GM23248 (cell line): ENCODE data around the gene AGAP1. TPM values are rescaled to one million over a fixed set of nuclear protein-coding genes. Genes with fewer than 3 reads are reported as not detected.
A peak's percentile ranks its signal among the peaks of the same experiment; 100 is the strongest.

Source experiments
- DNase-seq: peaks from one replicate; pipeline ENCODE4 v3.0.0-alpha.2; 2015
- H2AFZ ChIP-seq: fragments of 200-600 bp; sonication (generic); 2 replicates; pipeline ENCODE4 v1.6.1; 2016; ENCODE audit warnings: antibody characterized with exemption
- H3F3A ChIP-seq: fragments of 200-600 bp; sonication (generic); 2 replicates; pipeline ENCODE4 v1.6.1; 2016; ENCODE audit warnings: mild to moderate bottlenecking, antibody characterized with exemption, mixed run types; ENCODE audit not compliant: insufficient read depth
- H3K27ac ChIP-seq: fragments of 200-600 bp; sonication (generic); 2 replicates; pipeline ENCODE4 v1.5.1; 2016; ENCODE audit warnings: mild to moderate bottlenecking
- H3K27me3 ChIP-seq: fragments of 200-600 bp; sonication (generic); replicated peaks from 2 replicates; pipeline ENCODE4 v1.6.1; 2016; ENCODE audit warnings: mild to moderate bottlenecking; ENCODE audit not compliant: insufficient read depth
- H3K36me3 ChIP-seq: fragments of 200-600 bp; sonication (generic); 2 replicates; pipeline ENCODE4 v1.6.1; 2016; ENCODE audit warnings: low read depth, mild to moderate bottlenecking
- H3K4me1 ChIP-seq: fragments of 200-600 bp; sonication (generic); 2 replicates; pipeline ENCODE4 v1.6.1; 2016; ENCODE audit warnings: mild to moderate bottlenecking; ENCODE audit not compliant: insufficient read depth
- H3K4me2 ChIP-seq: fragments of 200-600 bp; sonication (generic); one replicate; pipeline ENCODE4 v1.6.1; 2016; ENCODE audit warnings: mild to moderate bottlenecking; ENCODE audit not compliant: unreplicated experiment
- H3K4me3 ChIP-seq: fragments of 200-600 bp; sonication (generic); 2 replicates; pipeline ENCODE4 v1.5.1; 2016; ENCODE audit warnings: mild to moderate bottlenecking
- H3K79me2 ChIP-seq: fragments of 200-600 bp; sonication (generic); 2 replicates; pipeline ENCODE4 v1.6.1; 2016; ENCODE audit warnings: mild to moderate bottlenecking; ENCODE audit not compliant: insufficient read depth
- H3K9ac ChIP-seq: fragments of 200-600 bp; sonication (generic); 2 replicates; pipeline ENCODE4 v1.6.1; 2016; ENCODE audit warnings: mild to moderate bottlenecking
- H3K9me2 ChIP-seq: fragments of 200-600 bp; sonication (generic); 2 replicates; pipeline ENCODE4 v1.6.1; 2016; ENCODE audit warnings: mixed run types, mild to moderate bottlenecking, moderate library complexity; ENCODE audit not compliant: insufficient read depth
- H3K9me3 ChIP-seq: fragments of 200-600 bp; sonication (generic); one replicate; pipeline ENCODE4 v1.6.1; 2017; ENCODE audit warnings: low read depth
- H4K20me1 ChIP-seq: fragments of 200-600 bp; sonication (generic); 2 replicates; pipeline ENCODE4 v1.6.0; 2016; ENCODE audit not compliant: insufficient read depth
- EZH2 ChIP-seq: fragments of 200-600 bp; sonication (generic); IDR thresholded peaks from 2 replicates; pipeline ENCODE4 v1.6.1; 2018; ENCODE audit warnings: antibody characterized with exemption, mild to moderate bottlenecking; ENCODE audit not compliant: insufficient read depth, poor library complexity, severe bottlenecking
- EZH2phosphoT487 ChIP-seq: fragments of 200-600 bp; sonication (generic); IDR thresholded peaks from 2 replicates; pipeline ENCODE4 v1.6.1; 2018; ENCODE audit warnings: antibody characterized with exemption, moderate library complexity, mild to moderate bottlenecking, low read depth; ENCODE audit not compliant: insufficient read depth
- WGBS, 2 experiments: methylation state at CpG; one replicate each; pipeline ENCODE4 v1.1.6; 2015 to 2017; ENCODE audit warnings: low lambda C conversion rate in 2 of 2, low coverage in 1 of 2; ENCODE audit errors: missing lambda C conversion rate in 2 of 2; 5-methylcytosine and 5-hydroxymethylcytosine counted together
- in situ Hi-C: fragments of 300-500 bp; cut with MboI; formaldehyde crosslinking; loops from 2 replicates; pipeline ENCODE4 v1.15.0; 2020
- polyA plus RNA-seq: library from polyadenylated mRNA; unstranded; fragments of >200 nt; fragmentation: Nextera tagmentation; extraction: Ambion mirVana; gene quantifications from 2 replicates; pipeline ENCODE4 v1.2.1, GENCODE V29; 2016
- small RNA-seq: library from RNA; depleted of rRNA; stranded (forward); fragments of <200 nt; gene quantifications from one replicate; pipeline ENCODE3, GENCODE V24; 2014; ENCODE audit warnings: low read depth, low replicate concordance
- total RNA-seq: library from RNA; depleted of rRNA; stranded (reverse); fragments of >200 nt; shearing (Covaris generic); gene quantifications from 2 replicates; pipeline ENCODE4 v1.2.3, GENCODE V29; 2014

AGAP1 gene
- total and polyA plus RNA-seq, 2 experiments from 2014 or later: 2.2 to 9.9 TPM

- Histone ChIP-seq H3K4me3 (peak overlapping the region; percentile 61), H3K9ac (peak overlapping the region; percentile 32; the same call in 1 of the 2 replicates), H3K9me2 (no peaks in the 10 kb centered on the region), H3K36me3 (no peaks in the 10 kb centered on the region), H3F3A (peaks cover 20% of the 10 kb centered on the region), H3K79me2 (no peaks in the 10 kb centered on the region), H3K4me1 (peaks cover 22% of the 10 kb centered on the region), H4K20me1 (no peaks in the 10 kb centered on the region), H3K27me3 (peaks cover 17% of the 10 kb centered on the region; the same call in 1 of the 2 replicates), H3K27ac (0 out of 2 replicates have a peak overlapping the region, but pooled peaks have one; percentile 0), H3K9me3 (no peaks in the 10 kb centered on the region), H3K4me2 (peak overlapping the region; percentile 63), H2AFZ (peak overlapping the region; percentile 63; the same call in 1 of the 2 replicates)
- DNase-seq: peak; percentile 62
- TF ChIP-seq EZH2phosphoT487 (no peak), EZH2 (no peak)
- in situ Hi-C loops: loop anchor here (10.0 to 25.0 kb wide), 2 partner anchors 405 to 1043 kb away; no protein-coding TSS in a partner anchor
- WGBS, 2 experiments: 13 to 18% methylated on average over 12 of the region's 12 CpGs
Measured at GRCh38 chr2:236180076-236180816, 686.4 kb downstream of the AGAP1 start.

- DNase-seq: peak; percentile 65
- H3K4me2 ChIP-seq: peak overlapping the region; percentile 63
- no peaks in the 10 kb centered on the region for H3K36me3 ChIP-seq
- peaks cover 17% of the 10 kb centered on the region; the same call in 1 of the 2 replicates for H3K27me3 ChIP-seq
- no peak overlapping the region for H2AFZ ChIP-seq
- H3K4me3 ChIP-seq: no peak overlapping the region
- peaks cover 13% of the 10 kb centered on the region for H3F3A ChIP-seq
- no peak overlapping the region for H3K9ac ChIP-seq
- TF ChIP-seq EZH2phosphoT487 (no peak), EZH2 (no peak)
- no peaks in the 10 kb centered on the region for H4K20me1 ChIP-seq
- H3K9me3 ChIP-seq: no peaks in the 10 kb centered on the region
- in situ Hi-C loops: loop anchor here (10.0 to 25.0 kb wide), 2 partner anchors 406 to 1044 kb away; no protein-coding TSS in a partner anchor
- H3K27ac ChIP-seq: no peak overlapping the region
- WGBS, 2 experiments: 25 to 28% methylated on average over 9 of the region's 9 CpGs
- no peaks in the 10 kb centered on the region for H3K9me2 ChIP-seq
- H3K4me1 ChIP-seq: peaks cover 21% of the 10 kb centered on the region; the same call in 1 of the 2 replicates
- no peaks in the 10 kb centered on the region for H3K79me2 ChIP-seq
Measured at GRCh38 chr2:236180831-236181453, 687.1 kb downstream of the AGAP1 start.

Small RNAs within 50 kb of the gene (small RNA-seq; reads per million reads assigned to genes)
- gene RF00019 (not detected), gene RN7SL204P (not detected), gene RNU7-127P (not detected), gene TMSB10P1 (not detected)
